NOMO-1 treated with dmso at 0.1 percent for 144 hours (cell line): ENCODE measurements around the gene RAMAC.
A peak's percentile ranks its signal among the peaks of the same experiment; 100 is the strongest.
"Not testable (repeated sequence)": the region's sequence is repeated elsewhere in the genome, so short reads cannot be mapped to it uniquely, and the experiment has no call there.

Experiments
- DNase-seq: peaks from one replicate; lab custom pipeline; 2025; ENCODE audit not compliant: unreplicated experiment; lab: John Stamatoyannopoulos, UW

Gene RAMAC

DNA sequence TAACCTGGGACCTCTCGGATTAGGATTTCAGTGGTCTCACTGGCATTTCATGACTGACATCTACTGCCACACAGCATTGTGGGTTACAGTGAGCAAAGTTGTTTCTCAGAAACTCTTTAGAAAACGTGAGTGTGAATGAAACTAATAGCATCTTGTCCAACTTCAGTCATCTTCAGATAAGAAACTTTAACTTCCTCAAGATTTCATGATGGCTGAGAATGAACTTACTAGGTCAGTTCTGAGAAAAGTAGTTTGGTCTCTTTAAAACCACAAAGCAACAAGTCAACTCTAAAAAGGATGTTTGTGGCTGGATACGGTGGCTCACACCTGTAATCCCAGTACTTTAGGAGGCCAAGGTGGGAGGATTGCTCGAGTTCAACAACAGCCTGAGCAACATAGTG is 19.3 kb upstream of the RAMAC start:
- no peak for DNase-seq

DNA sequence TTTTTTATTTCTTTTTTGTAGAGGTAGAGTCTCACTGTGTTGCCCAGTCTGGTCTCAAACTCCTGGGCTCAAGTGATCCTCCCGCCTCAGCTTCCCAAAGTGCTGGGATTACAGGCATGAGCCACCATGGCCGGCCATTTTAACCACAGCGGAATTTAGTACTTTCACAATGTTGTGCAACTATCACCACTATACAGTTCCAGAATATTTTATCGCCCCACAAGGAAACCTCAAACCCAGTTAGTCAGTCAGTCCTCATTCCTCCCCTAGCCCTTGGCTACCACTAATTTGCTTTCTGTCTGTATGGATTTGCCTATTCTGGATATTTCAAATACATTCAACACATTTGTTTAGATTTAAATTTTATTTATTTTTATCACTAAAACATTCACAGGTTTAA is 17.9 kb upstream of the RAMAC start:
- peak; percentile 69 for DNase-seq

DNA sequence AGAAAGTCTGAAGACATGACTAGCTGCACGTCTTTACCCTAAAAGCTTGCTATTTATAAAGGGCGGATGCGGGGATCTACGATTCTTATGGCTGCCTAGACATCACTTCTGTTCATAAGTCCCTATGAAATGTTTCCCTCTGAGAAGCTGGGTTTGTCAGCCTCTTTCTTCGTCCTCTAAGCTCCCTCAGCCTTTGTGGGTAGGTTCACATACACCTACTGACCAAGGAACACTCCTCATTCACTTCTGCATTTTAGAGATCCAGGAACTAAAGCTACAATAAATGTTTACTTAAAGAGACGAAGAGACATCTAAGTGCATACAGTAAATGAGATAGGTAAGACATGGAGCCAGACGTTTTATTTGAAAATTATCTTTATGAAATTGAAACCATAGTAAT is 16.7 kb upstream of the RAMAC start:
- DNase-seq = no peak

DNA sequence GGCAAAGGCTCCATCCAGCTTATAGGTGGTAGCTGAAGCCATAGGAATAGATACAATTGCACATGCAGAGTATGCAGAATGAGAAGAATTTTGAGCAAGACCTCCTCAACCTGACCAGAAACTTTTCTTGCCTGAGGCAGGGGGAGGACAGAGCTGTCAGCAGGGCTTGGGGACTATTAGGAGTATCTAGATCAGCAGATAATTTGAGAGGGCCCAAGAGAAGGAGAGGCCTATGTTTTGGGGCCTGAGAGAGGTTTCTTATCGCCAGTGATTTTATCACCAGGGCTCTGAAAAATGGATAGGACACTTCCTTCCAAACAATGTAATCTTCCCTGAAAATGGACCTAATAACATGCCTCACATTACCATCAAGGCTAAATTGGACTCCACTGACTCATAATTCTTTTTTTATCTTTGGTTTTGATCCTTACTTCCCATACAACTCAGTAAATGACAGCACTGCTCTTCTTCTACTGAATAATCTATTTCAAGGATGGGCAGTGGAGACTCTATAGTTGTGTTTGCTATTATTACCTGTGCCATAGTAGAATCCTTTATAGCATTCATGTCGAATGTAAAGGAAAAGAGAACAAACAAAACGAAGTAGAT is 15.8 kb upstream of the RAMAC start:
- no peak for DNase-seq

DNA sequence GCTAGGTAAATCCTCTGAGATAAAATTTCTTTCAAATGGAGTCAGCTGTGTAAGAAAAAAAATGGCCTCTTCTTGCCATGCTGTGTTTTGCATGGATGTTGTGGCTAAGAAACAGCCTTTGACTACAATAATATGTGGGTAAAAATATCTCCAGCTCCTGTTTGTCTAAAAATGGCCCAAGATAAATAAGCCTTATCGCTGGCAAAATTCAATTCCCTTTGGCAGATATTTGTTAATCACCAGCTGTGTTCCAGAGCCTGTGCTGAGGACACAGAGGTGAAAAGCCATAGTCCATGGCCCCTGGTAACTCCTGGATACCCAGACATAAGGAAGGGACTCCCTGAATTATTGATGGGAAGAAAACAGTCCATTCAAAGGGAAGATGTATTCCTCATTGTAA is 15.3 kb upstream of the RAMAC start:
- DNase-seq = no peak

DNA sequence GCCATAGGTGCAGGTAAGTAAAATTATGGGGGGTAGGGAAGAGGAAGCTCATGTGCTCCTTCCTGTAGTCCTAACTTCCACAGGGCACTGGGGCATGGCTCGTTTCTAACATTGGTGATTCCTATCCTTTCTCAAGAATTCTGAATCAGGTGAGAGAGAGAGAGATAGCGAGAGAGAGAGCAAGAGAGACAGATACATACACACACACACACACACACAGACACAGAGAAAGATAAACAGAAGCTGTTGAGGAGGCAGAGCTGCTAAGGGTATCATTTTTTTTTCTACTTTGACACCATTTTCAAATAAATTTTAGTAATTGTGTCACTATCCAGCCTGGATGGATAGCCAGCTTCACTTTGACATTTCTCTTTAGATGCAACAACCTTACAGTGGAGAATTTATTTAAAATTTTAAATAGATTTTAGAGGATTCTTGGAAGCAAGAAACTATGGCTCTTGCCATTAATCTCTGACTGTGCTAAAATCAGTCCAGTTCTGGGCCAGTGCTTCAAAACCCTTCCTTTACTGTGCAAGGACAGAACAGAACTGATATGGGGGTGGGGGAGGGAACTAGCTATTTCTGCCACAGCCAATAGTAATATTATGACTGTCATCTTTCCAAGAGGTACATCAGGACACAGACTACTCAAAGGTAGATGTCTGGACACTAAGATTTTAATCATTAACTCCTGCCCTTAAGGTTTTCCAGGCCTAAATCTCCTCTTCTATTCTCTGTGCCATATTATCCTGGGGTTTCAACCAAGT is 14.6 kb upstream of the RAMAC start:
- DNase-seq = no peak

DNA sequence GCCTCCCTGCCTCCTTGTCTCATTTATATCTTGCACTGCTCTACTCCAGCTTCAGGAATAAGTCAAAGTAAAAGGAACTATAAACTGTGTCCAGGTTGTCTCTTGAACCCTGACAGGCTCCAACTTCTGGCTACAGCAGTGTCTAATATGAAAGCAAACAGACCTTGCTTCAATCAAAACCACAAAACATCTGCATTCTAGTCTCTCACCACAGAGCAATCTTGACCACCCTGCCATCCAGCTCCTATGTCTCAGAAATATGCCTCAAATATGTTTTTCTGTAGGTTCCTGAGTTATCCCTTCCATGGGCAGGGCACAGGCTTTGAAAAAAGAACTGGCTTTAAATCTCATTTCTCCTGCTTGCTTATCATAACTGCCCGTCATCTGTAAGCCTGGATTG is 13.0 kb upstream of the RAMAC start:
- DNase-seq = no peak

DNA sequence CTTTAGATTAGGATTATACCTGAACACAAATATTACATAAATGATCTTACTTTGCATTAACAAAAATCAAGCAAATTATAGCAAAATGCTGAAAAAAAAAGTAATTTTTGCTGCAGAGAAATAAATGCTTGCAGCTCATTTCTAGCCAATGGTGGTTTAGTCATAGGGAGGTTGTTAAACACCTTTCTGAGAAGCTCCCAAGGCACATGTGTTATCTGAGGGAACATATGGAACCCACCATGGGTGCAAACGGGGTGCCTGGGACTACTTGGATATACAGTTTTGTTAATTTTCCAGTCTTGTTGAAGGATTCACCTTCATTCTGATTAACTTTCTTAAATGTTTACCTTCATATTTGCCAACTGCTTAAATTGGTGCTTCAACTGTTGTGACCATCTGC is 8.9 kb upstream of the RAMAC start:
- DNase-seq = no peak

DNA sequence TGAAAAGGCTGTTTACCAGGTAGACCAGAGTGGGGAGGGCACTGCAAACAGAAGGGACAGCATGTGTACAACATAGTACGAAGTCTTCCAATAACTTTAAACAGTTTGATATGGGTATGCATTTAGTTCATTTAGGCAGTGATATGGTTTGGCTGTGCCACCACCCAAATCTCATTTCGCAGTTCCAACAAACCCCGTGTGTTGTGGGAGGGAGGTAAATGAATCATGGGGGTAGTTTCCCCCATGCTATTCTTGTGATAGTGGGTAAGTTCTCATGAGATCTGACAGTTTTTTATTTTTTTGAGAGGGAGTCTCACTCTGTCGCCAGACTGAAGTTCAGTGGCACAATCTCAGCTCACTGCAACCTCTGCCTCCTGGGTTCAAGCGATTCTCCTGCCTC is 7.6 kb upstream of the RAMAC start:
- DNase-seq = no peak

DNA sequence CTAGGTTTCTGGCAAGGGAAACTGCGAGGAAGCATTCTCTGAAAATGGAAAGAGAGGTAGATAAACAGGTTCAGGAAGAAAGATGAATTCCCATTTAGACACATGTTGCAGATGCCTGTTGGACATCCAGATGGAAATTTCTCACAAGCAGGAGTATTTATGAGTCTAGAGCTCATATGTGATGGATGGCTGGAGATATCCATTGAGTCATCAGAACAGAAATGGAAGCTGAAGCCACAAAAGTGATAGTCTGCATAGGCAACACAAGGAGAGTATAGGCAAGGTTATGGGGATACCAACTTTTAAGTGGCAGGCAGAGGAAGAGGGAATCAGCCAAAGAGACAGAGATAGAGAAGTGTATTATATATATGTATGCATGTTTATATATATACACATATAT is 6.3 kb upstream of the RAMAC start:
- no peak for DNase-seq

DNA sequence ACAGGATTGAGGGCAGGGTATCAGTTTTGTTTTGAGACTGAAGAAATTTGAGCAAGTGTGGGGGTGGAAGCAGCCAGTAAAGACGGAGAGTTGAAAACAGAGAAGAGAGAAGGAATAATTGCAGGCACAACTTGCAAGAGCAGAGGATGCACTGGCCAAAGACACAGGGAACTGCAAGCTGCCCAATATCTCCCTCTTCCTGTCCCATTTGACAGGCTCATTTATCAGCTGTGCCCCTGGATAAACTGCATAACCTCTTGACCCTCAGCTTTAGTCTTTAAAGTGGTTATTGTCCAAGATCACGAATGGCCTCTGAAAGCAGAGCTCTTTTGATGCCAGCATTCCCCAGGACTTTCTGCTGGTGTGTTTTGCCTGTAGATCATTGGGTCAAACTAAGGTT is 5.0 kb upstream of the RAMAC start:
- no peak for DNase-seq

DNA sequence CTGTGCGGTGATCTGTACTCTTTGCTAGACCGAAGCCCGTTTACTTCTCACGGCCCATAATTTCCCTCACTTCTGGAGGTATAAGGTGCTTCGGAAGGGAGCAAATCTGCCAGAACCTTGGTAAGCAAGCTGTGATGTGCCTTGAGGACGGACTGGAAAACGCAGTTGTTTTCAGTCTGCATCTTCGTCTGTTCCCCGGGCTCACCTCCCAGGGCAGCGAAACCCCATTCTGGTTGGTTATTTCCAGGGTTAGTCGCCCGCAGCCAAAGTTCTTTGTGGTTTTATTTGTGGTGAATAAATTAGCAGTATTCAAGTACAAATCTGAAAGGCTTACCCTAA is 401 bp downstream of the RAMAC start:
- no peak for DNase-seq

DNA sequence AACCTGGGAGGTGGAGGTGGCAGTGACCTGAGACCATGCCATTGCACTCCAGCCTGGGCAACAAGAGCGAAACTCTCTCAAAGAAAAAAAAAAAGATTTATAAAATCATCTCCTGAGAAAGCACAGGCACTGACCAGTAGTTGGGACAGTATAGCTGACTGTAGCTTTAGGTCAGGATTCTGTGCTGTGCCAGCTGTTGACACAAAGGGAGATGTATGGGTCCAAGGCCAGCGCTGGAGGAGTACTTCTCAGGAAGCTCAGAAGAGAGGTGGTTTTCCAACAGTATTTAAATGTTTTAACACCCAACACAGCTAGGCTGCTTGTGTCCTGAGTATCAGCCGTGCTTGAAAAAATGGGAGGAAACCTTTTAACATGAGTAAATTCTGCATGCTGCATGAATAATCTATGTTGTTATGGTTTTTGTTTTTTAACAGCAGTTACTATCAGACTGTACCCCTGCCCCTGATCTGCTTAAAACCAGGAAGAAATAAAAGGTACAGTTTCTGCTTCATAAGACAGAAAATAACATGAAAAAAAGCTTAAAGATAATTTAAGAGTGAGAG is 6.5 kb downstream of the RAMAC start:
- no peak for DNase-seq

DNA sequence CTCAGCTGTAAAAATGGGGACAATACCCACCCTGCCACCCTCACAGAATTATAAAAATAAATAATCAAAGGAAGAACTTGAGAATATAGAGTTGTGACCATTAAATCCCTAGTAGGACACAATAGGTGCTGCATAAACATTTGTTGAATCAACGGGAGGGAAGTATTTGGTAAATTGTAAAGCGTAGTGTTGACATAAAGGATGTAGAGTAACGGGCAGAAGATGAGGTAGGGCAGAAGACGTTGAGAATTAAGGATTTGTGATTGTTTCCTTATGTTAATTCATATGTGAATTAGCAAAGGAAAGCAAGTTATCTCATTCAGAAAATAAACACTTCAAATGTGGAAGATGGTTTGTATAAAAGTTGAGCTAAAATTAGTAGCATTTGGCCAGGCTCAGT is 7.1 kb downstream of the RAMAC start:
- DNase-seq = no peak

DNA sequence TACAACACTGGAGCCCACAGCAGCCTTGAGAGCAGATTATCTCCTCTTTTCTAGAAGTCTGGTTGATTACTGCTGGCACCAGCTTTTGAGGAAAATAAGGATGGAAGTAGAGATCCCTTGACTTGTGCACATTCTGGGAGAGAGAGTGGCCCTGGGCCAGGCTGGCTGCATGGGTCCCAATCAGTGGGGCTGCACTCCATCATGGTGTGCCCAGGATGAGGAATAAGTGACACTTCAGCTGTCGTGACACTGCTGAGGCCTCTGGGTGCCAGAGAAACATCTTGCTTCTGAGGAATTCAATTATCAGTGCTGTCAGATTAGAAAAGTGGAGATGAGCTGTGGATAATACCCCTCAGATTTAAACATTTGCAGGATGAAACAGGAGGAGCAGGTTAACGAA is 9.1 kb downstream of the RAMAC start:
- DNase-seq = no peak

DNA sequence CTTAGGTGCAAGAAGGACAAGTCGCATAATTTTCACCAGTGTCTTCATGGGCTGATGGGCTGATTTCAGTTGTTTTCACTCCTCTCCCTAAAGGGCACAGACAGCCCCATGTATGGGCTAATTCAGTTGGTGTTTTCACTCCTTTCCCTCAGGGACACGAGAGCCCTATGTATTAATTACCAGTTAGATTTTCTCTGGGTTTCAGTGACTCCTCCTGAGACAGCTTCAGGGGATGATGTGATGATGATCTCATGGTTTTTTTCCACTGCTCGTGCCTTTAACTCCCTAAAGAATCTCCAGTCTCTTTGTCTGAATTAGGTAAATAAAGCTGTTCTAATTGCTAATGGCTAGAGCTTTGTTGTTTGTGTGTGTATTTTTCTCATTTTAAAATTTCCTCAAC is 9.9 kb downstream of the RAMAC start:
- DNase-seq = no peak

DNA sequence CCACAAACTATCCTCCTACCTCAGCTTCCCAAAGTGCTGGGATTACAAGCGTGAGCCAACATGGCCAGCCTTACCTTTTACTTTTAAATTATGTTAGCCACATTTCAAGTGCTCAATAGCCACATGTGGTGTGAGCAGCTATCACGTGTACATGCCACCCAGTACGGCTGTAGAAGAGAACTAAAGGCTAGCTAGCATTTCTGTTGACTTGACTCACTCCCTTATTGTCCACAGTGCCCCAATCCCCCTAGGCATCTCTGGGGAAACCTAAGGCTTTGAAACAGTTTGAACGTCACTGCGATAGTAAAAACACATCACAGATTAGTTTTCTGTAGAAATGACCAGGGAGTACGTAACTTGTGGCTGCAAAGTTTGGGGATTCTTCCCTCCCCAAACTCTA is 13.4 kb downstream of the RAMAC start:
- DNase-seq = no peak

DNA sequence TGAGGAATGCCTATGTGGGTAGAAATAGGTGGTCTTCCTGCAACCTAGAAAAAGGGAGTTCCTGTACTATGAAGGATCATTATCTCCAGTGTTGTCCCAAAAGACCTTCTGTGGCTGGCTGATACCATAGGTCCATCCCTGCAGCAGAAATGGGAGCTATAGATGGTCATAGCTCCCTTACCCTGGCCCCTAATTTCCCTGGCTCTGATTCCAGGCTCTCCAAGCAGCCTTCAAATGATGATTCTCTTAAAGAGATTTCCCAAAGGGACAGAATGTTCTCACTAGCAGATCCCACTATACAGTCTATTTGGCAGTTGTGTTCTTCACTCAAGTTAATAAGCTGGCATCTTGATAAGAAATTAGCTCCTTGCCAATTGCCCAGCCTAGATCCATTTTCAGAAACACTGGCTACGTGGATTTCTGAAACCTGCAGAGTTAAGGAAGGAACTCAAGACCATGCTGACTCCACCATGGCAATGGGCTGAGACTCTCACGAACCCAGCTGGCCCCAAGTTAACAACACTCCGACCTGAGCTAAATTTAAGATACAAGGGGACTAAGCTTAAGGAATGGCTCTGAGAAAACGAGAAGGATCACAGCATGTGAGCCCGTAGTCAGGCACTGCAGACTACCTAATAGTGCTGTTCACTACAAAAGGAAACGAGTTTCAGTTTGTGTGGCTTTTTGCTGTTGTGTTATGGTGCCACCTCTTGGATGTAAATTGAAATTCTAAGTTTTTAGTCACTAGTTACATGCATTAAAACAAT is 14.1 kb downstream of the RAMAC start:
- peak; percentile 48 for DNase-seq

DNA sequence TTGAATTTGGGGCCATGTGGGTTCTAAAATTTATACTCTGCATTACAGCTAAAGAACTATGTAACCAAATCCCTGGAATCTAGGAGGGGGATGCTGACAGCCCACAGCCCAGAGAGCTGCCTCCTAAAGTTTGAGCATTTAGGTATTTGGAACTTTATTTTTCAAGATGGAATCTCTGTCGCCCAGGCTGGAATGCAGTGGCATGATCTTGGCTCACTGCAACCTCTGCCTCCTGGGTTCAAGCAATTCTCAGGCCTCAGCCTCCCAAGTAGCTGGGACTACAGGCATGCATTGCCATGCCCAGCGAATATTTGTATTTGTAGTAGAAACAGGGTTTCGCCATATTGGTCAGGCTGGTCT is 14.6 kb downstream of the RAMAC start:
- not testable (repeated sequence) for DNase-seq

DNA sequence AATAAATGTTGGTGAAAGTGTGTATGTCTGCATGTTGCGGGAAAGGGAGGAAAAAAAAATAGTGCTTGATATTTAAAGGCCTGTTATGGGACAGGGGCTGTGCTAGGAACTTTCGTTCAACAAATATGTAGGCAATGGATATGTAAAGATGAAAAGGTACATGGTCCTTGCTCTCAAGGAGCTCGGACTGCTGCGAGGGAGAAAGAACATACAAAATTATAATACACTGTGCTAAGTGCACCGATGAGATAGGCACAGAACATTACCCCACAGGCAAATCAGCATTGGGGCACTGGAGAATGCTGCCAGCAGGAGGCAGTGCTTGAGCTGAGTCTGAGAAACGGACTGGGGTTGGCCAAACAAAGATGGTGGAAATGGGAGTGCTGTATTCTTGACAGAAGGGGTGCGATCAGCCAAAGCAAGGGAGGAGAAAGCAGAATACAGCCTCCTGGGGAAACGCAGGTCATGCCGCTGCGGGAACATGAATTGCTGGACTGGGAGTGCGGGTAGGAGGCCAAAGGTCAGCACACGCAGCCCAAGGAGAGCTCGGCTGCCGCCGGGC is 24.8 kb downstream of the RAMAC start:
- DNase-seq = peak; percentile 75

DNA sequence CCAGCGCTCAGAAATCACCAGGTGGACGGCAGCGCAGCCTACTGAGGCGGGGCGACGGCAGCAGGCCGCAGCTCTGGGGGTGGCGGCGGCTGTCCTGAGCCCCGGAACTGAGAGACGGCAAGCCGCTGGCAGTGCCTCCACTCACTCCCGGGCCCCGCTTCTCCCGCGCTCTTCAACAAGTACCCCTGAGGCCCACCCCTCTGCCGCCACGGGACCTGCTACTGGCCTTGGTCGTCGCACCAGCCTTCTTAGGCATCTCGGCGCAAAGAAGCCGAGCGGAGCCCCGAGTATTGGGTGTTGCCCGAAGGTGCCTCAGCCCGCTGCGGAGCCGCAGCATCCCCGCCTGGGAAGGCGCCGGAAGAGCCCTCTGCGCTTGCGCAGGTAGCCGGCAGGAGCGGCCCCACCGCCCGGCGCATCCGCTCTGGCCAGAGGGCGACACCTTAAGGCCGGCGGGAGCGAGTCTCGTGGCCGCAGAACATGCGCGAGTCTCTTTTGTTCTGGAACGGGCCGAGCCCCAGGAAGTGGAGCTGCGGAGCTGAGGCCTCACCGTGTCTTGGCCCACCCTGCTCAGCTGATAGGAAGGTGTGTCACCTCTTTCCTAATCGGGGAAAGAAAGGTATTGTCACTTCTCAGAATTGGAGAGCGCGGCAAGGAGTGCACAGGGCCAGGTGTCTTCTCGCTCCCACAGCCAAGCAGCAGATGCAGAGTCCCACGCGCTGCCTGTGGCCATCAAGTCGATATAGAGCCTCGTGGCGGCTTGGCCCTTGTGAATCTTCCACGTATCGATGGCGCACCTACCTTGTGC is 25.5 kb downstream of the RAMAC start, which contains the start of gene C15orf40:
Gene C15orf40, minus strand, starts transcription at position 369 of the 805 bp plus-strand sequence. Its CDS starts 32 bp downstream, at position 337.
- DNase-seq = peak; percentile 87
